SK-N-SH (cell line): ENCODE data around the gene CPNE1. TPM values are rescaled to one million over a fixed set of nuclear protein-coding genes. Genes with fewer than 3 reads are reported as not detected.

Experiments
- CTCF ChIA-PET: fragments of 300-600, 350-600 bp; formaldehyde crosslinking; extraction: SDS; loops from one replicate; lab custom pipeline; 2021; lab: Yijun Ruan, JAX
- POLR2A ChIA-PET: fragments of 350-600 bp; sonication (Branson Sonifier 250); formaldehyde crosslinking; extraction: SDS; loops from one replicate; lab custom pipeline; 2020; ENCODE audit warnings: antibody characterized with exemption, inconsistent platforms; lab: Yijun Ruan, JAX
- DNase-seq: peaks from one replicate; pipeline ENCODE4 v3.0.0; 2012
- H2AFZ ChIP-seq: fragments of 200-600 bp; sonication (generic); 2 replicates; pipeline ENCODE4 v1.8.1; 2016; ENCODE audit warnings: antibody characterized with exemption, mild to moderate bottlenecking, low read depth
- H3F3A ChIP-seq: fragments of 200-600 bp; sonication (generic); replicated peaks from 2 replicates; pipeline ENCODE3; 2016; ENCODE audit warnings: antibody characterized with exemption, mild to moderate bottlenecking; ENCODE audit not compliant: insufficient read depth
- H3K27ac ChIP-seq, 2 experiments: fragments of 200-500 bp in 1 of 2; fragments of 200-600 bp in 1 of 2; sonication (Bioruptor generic) in 1 of 2; sonication (generic), shearing (Covaris generic) in 1 of 2; 2 replicates each; pipeline versions ENCODE4 v1.5.1 to v1.6.1; 2014 to 2016; ENCODE audit warnings: low read depth in 2 of 2, inconsistent platforms in 1 of 2, low read length in 1 of 2, mild to moderate bottlenecking in 1 of 2, mixed read lengths in 1 of 2
- H3K27me3 ChIP-seq: fragments of 200-600 bp; sonication (generic), shearing (Covaris generic); 2 replicates; pipeline ENCODE4 v1.6.1; 2016; ENCODE audit warnings: mixed run types; ENCODE audit not compliant: insufficient read depth
- H3K36me3 ChIP-seq, 2 experiments: fragments of 200-500 bp in 1 of 2; fragments of 200-600 bp in 1 of 2; sonication (Bioruptor generic) in 1 of 2; sonication (generic) in 1 of 2; replicated peaks in 1 of 2; 2 replicates each; pipeline versions ENCODE3 to v1.5.1; 2014 to 2016; ENCODE audit warnings: low read length in 1 of 2, mild to moderate bottlenecking in 1 of 2; ENCODE audit not compliant: insufficient read depth in 2 of 2, control insufficient read depth in 1 of 2
- H3K4me1 ChIP-seq, 2 experiments: fragments of 200-500 bp in 1 of 2; fragments of 200-600 bp in 1 of 2; sonication (Bioruptor generic) in 1 of 2; sonication (generic), shearing (Covaris generic) in 1 of 2; 2 replicates each; pipeline versions ENCODE4 v1.5.1 to v1.6.1; 2014 to 2016; ENCODE audit warnings: low read depth in 1 of 2, low read length in 1 of 2, mixed run types in 1 of 2; ENCODE audit not compliant: insufficient read depth in 2 of 2, control insufficient read depth in 1 of 2
- H3K4me2 ChIP-seq: fragments of 200-600 bp; sonication (generic), shearing (Covaris generic); 2 replicates; pipeline ENCODE4 v1.6.1; 2017; ENCODE audit warnings: mixed run types
- H3K4me3 ChIP-seq, 2 experiments: fragments of 200-500 bp in 1 of 2; fragments of 200-600 bp in 1 of 2; sonication (Bioruptor generic) in 1 of 2; sonication (generic), shearing (Covaris generic) in 1 of 2; 2 replicates each; pipeline versions ENCODE4 v1.5.1 to v1.8.1; 2014 to 2016; ENCODE audit warnings: low read depth in 2 of 2, inconsistent platforms in 1 of 2, low read length in 1 of 2, mild to moderate bottlenecking in 1 of 2, mixed read lengths in 1 of 2, moderate library complexity in 1 of 2
- H3K79me2 ChIP-seq: fragments of 200-600 bp; sonication (generic); 2 replicates; pipeline ENCODE4 v1.8.1; 2017; ENCODE audit warnings: mild to moderate bottlenecking; ENCODE audit not compliant: insufficient read depth
- H3K9ac ChIP-seq: fragments of 200-600 bp; sonication (generic); 2 replicates; pipeline ENCODE4 v1.6.1; 2017; ENCODE audit warnings: mixed run types
- H3K9me2 ChIP-seq: fragments of 200-600 bp; sonication (generic); 2 replicates; pipeline ENCODE4 v1.6.1; 2017; ENCODE audit warnings: mixed run types
- H3K9me3 ChIP-seq: fragments of 200-600 bp; sonication (generic); 2 replicates; pipeline ENCODE4 v1.6.1; 2017; ENCODE audit warnings: mixed run types, mild to moderate bottlenecking, moderate library complexity
- H4K20me1 ChIP-seq: fragments of 200-600 bp; sonication (generic); 2 replicates; pipeline ENCODE4 v1.6.1; 2017; ENCODE audit warnings: mild to moderate bottlenecking, mixed run types; ENCODE audit not compliant: insufficient read depth
- CHD2 ChIP-seq: fragments of 150-350 bp; IDR thresholded peaks from 2 replicates; pipeline ENCODE4 v1.6.1; 2018; ENCODE audit warnings: low read length; ENCODE audit not compliant: partially characterized antibody
- EP300 ChIP-seq, 2 experiments: IDR thresholded peaks; 2 replicates each; pipeline versions ENCODE4 v1.4.0 to v1.6.1; 2012; ENCODE audit warnings: borderline replicate concordance in 1 of 2, low read depth in 1 of 2, low read length in 1 of 2
- EZH2phosphoT487 ChIP-seq: fragments of 200-600 bp; sonication (generic); IDR thresholded peaks from 2 replicates; pipeline ENCODE4 v1.6.1; 2017; ENCODE audit warnings: low read depth, mixed run types, mild to moderate bottlenecking, antibody characterized with exemption, moderate library complexity, borderline replicate concordance
- FOSL2 ChIP-seq: IDR thresholded peaks from 2 replicates; pipeline ENCODE4 v1.4.0; 2012; ENCODE audit warnings: low read depth, mild to moderate bottlenecking, moderate library complexity, borderline replicate concordance
- FOXJ3 ChIP-seq: sonication (generic); formaldehyde crosslinking; IDR thresholded peaks from 2 replicates; pipeline ENCODE4 v1.5.1; 2020; ENCODE audit warnings: mild to moderate bottlenecking, missing genetic modification reagents
- FOXM1 ChIP-seq: IDR thresholded peaks from 2 replicates; pipeline ENCODE4 v1.4.0; 2012; ENCODE audit warnings: low read depth, mild to moderate bottlenecking
- JUND ChIP-seq: IDR thresholded peaks from 2 replicates; pipeline ENCODE4 v1.4.0; 2012
- MEF2A ChIP-seq: IDR thresholded peaks from 2 replicates; pipeline ENCODE4 v1.4.0; 2012; ENCODE audit warnings: low read depth, borderline replicate concordance
- NFIC ChIP-seq: IDR thresholded peaks from 2 replicates; pipeline ENCODE4 v1.4.0; 2012; ENCODE audit warnings: borderline replicate concordance
- POLR2AphosphoS5 ChIP-seq: IDR thresholded peaks from 2 replicates; pipeline ENCODE4 v1.6.1; 2012; ENCODE audit warnings: low read depth, low read length
- RCOR1 ChIP-seq: fragments of 150-350 bp; IDR thresholded peaks from 2 replicates; pipeline ENCODE4 v1.6.1; 2017; ENCODE audit warnings: antibody characterized with exemption, low read length
- RXRA ChIP-seq: IDR thresholded peaks from 2 replicates; pipeline ENCODE4 v1.4.0; 2012; ENCODE audit warnings: low read depth, mild to moderate bottlenecking, borderline replicate concordance
- SMC3 ChIP-seq: IDR thresholded peaks from 2 replicates; pipeline ENCODE4 v1.6.1; 2012; ENCODE audit warnings: low read depth, low read length, improper control_type of control experiment
- TAF1 ChIP-seq: IDR thresholded peaks from 2 replicates; pipeline ENCODE4 v1.6.1; 2012; ENCODE audit warnings: low read depth, mild to moderate bottlenecking, low read length, moderate library complexity, borderline replicate concordance
- WGBS: methylation state at CpG from one replicate; pipeline ENCODE4 v1.1.6; 2017; ENCODE audit warnings: low lambda C conversion rate; 5-methylcytosine and 5-hydroxymethylcytosine counted together
- polyA plus RNA-seq, 3 experiments: library from polyadenylated mRNA; depleted of rRNA; stranded (reverse); fragments of >200 nt; gene quantifications; 2 replicates each; pipeline ENCODE4 v1.2.3, GENCODE V29; 2012
- TF ChIP-seq, protein P1 (sequence below): IDR thresholded peaks from 2 replicates; pipeline ENCODE4 v1.4.0; 2012; ENCODE audit warnings: low read depth
- TF ChIP-seq, protein P2 (sequence below): fragments of 200-600 bp; sonication (generic); IDR thresholded peaks from 2 replicates; pipeline ENCODE4 v1.6.1; 2017; ENCODE audit warnings: antibody characterized with exemption, mild to moderate bottlenecking, moderate library complexity
- TF ChIP-seq, protein P3 (sequence below): IDR thresholded peaks from 2 replicates; pipeline ENCODE4; 2012
- TF ChIP-seq, protein P4 (sequence below): fragments of 150-350 bp; IDR thresholded peaks from 2 replicates; pipeline ENCODE4 v1.6.1; 2017; ENCODE audit warnings: antibody characterized with exemption, low read length, low read depth, borderline replicate concordance

The CPNE1 gene
- polyA plus RNA-seq, 1 of the 3 experiments (the other 2 are of a cell fraction): 279 TPM

DNA sequence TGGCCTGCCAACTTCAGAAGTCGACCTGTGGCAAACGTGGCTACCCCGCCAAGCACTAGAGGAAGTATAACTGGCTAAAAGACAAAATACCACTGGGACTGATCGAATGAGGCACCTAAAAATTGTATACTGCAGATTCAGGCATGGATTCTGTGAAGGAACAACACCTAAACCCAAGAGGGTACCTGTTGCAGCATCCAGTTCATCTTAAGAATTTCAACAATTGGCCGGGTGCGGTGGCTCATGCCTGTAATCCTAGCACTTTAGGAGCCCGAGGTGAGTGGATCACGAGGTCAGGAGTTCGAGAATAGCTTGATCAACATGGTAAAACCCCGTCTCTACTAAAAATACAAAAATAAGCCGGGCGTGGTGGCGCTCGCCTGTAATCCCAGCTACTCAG lies 76.3 kb downstream of the CPNE1 start:
- no peak for DNase-seq
- Histone ChIP-seq H3K4me1 (peaks cover 0 to 2% of the 10 kb centered on the region in 2 experiments; a peak in 1 of 4 replicates), H2AFZ (no peak overlapping the region), H3K9me2 (no peaks in the 10 kb centered on the region), H3K4me2 (no peak overlapping the region), H3K27ac (no peak overlapping the region), H3K79me2 (no peaks in the 10 kb centered on the region), H3K4me3 (no peak overlapping the region), H3K9me3 (no peaks in the 10 kb centered on the region), H3K36me3 (no peaks in the 10 kb centered on the region), H4K20me1 (no peaks in the 10 kb centered on the region), H3F3A (no peaks in the 10 kb centered on the region), H3K9ac (no peak overlapping the region), H3K27me3 (no peaks in the 10 kb centered on the region)
- CTCF ChIA-PET: interaction anchor here (2.3 kb wide), 1 partner anchor 31 kb away, joined by 6 read pairs; no protein-coding TSS in a partner anchor
- 97% methylated on average over 14 of the region's 14 CpGs for WGBS
- POLR2A ChIA-PET: no interaction called here
- no peak for TF ChIP-seq FOXM1
- TF ChIP-seq RCOR1: no peak
- no peak for TF ChIP-seq EZH2phosphoT487
- TF ChIP-seq EP300 (IDR thresholded peaks at IDR 0.05; ENCODE audit: borderline replicate concordance in 1 of 2, low read depth in 1 of 2, low read length in 1 of 2): no peak
- no peak for TF ChIP-seq CHD2
- TF ChIP-seq, protein P1, sequence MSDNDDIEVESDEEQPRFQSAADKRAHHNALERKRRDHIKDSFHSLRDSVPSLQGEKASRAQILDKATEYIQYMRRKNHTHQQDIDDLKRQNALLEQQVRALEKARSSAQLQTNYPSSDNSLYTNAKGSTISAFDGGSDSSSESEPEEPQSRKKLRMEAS: no peak
- TF ChIP-seq, protein P2, sequence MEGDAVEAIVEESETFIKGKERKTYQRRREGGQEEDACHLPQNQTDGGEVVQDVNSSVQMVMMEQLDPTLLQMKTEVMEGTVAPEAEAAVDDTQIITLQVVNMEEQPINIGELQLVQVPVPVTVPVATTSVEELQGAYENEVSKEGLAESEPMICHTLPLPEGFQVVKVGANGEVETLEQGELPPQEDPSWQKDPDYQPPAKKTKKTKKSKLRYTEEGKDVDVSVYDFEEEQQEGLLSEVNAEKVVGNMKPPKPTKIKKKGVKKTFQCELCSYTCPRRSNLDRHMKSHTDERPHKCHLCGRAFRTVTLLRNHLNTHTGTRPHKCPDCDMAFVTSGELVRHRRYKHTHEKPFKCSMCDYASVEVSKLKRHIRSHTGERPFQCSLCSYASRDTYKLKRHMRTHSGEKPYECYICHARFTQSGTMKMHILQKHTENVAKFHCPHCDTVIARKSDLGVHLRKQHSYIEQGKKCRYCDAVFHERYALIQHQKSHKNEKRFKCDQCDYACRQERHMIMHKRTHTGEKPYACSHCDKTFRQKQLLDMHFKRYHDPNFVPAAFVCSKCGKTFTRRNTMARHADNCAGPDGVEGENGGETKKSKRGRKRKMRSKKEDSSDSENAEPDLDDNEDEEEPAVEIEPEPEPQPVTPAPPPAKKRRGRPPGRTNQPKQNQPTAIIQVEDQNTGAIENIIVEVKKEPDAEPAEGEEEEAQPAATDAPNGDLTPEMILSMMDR: no peak
- no peak for TF ChIP-seq SMC3
- TF ChIP-seq POLR2AphosphoS5: no peak
- no peak for TF ChIP-seq NFIC
- no peak for TF ChIP-seq JUND
- no peak for TF ChIP-seq MEF2A
- TF ChIP-seq, protein P3, sequence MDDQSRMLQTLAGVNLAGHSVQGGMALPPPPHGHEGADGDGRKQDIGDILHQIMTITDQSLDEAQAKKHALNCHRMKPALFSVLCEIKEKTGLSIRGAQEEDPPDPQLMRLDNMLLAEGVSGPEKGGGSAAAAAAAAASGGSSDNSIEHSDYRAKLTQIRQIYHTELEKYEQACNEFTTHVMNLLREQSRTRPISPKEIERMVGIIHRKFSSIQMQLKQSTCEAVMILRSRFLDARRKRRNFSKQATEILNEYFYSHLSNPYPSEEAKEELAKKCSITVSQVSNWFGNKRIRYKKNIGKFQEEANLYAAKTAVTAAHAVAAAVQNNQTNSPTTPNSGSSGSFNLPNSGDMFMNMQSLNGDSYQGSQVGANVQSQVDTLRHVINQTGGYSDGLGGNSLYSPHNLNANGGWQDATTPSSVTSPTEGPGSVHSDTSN: no peak
- no peak for TF ChIP-seq FOSL2
- no peak for TF ChIP-seq FOXJ3 (CRISPR knock-in tag)
- no peak for TF ChIP-seq RXRA
- TF ChIP-seq, protein P4, sequence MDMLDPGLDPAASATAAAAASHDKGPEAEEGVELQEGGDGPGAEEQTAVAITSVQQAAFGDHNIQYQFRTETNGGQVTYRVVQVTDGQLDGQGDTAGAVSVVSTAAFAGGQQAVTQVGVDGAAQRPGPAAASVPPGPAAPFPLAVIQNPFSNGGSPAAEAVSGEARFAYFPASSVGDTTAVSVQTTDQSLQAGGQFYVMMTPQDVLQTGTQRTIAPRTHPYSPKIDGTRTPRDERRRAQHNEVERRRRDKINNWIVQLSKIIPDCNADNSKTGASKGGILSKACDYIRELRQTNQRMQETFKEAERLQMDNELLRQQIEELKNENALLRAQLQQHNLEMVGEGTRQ: no peak
- no peak for TF ChIP-seq TAF1
